Neutrophil (primary cell): ENCODE data around the gene TTLL7.

Experiments
- H3K27ac ChIP-seq: fragments of 200-600 bp; sonication (generic); 2 replicates; pipeline ENCODE4 v1.5.1; 2016; ENCODE audit warnings: mild to moderate bottlenecking, moderate library complexity
- H3K27me3 ChIP-seq: fragments of 200-600 bp; sonication (generic); 2 replicates; pipeline ENCODE4 v1.6.0; 2016; ENCODE audit warnings: mild to moderate bottlenecking
- H3K36me3 ChIP-seq: fragments of 200-600 bp; sonication (generic); 2 replicates; pipeline ENCODE4 v1.5.1; 2017
- H3K4me1 ChIP-seq, 2 experiments: fragments of 200-600 bp in 1 of 2; sonication (generic) in 1 of 2; 1 replicate in 1 of 2; 2 replicates in 1 of 2; pipeline versions ENCODE4 v1.5.1 to v1.6.1; 2013 to 2016; ENCODE audit warnings: low read depth in 1 of 2, low read length in 1 of 2, mild to moderate bottlenecking in 1 of 2, moderate library complexity in 1 of 2; ENCODE audit not compliant: control insufficient read depth in 1 of 2, insufficient read depth in 1 of 2
- H3K4me3 ChIP-seq, 2 experiments: fragments of 200-600 bp in 1 of 2; sonication (generic) in 1 of 2; 1 replicate in 1 of 2; 2 replicates in 1 of 2; pipeline ENCODE4 v1.5.1; 2013 to 2016; ENCODE audit warnings: low read depth in 1 of 2, low read length in 1 of 2, mild to moderate bottlenecking in 1 of 2, moderate library complexity in 1 of 2
- H3K9me3 ChIP-seq: fragments of 200-600 bp; sonication (generic); 2 replicates; pipeline ENCODE4 v1.5.1; 2016
- TF ChIP-seq, protein P1 (sequence below): fragments of 200-600 bp; sonication (generic); IDR thresholded peaks from 2 replicates; pipeline ENCODE4 v1.5.1; 2016; ENCODE audit warnings: antibody characterized with exemption

TTLL7 gene

DNA sequence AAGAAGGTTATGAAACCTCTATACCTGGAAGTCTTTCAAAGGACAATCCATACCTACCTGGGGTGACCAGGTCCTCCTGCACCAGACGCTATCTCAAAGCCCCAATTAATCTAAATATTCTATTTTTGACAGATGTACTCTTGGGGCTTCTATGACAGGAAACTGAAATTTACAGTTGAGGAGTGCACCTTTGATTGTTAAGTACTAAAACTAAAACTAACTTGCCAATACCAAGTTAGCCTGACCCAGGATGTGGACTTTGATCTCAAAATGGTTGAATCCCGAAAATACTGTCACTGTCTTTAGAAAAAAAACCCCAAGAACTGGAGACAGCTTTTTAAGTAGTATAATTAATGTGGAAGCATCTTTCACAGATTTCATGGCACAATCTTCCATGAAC, 162.4 kb downstream of the TTLL7 start:
- Histone ChIP-seq H3K36me3 (no peaks in the 10 kb centered on the region), H3K27ac (no peak overlapping the region), H3K27me3 (no peaks in the 10 kb centered on the region), H3K4me3 (no peak overlapping the region), H3K4me1 (no peaks in the 10 kb centered on the region), H3K9me3 (no peaks in the 10 kb centered on the region)
- TF ChIP-seq, protein P1, sequence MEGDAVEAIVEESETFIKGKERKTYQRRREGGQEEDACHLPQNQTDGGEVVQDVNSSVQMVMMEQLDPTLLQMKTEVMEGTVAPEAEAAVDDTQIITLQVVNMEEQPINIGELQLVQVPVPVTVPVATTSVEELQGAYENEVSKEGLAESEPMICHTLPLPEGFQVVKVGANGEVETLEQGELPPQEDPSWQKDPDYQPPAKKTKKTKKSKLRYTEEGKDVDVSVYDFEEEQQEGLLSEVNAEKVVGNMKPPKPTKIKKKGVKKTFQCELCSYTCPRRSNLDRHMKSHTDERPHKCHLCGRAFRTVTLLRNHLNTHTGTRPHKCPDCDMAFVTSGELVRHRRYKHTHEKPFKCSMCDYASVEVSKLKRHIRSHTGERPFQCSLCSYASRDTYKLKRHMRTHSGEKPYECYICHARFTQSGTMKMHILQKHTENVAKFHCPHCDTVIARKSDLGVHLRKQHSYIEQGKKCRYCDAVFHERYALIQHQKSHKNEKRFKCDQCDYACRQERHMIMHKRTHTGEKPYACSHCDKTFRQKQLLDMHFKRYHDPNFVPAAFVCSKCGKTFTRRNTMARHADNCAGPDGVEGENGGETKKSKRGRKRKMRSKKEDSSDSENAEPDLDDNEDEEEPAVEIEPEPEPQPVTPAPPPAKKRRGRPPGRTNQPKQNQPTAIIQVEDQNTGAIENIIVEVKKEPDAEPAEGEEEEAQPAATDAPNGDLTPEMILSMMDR: no peak

DNA sequence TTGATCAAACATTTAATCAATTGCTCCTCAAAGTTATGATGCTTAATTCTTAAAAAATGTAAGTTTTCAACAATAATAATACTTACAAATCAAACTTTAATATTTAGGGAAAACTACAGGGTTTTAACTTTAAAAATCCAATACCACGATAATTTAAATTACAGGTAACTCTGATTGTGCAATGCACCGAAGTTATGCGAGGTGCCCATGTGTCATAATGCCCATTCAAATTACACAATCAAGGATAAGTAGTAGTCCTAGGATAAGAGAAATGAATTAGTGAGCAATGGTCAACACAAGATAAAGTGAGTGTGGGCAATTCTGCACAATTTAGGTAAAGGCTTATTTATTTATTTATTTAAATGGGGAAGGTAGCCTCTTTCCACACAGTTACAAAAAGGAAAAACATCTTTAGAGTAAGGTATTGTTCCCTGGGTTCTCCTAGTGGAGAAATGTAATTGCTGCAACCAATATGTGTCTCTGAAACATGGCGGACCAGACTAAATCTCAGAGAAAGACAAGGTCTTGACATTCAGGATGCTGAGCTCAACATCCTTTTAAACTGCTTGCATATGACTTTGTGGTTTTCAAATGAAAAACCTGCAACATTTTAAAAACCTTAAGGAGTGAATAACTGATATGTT, 164.2 kb downstream of the TTLL7 start:
- no peaks in the 10 kb centered on the region for H3K36me3 ChIP-seq
- TF ChIP-seq, protein P1: no peak
- H3K4me1 ChIP-seq: no peaks in the 10 kb centered on the region
- H3K27ac ChIP-seq: no peak overlapping the region
- H3K27me3 ChIP-seq: no peaks in the 10 kb centered on the region
- H3K9me3 ChIP-seq: no peaks in the 10 kb centered on the region
- H3K4me3 ChIP-seq: no peak overlapping the region

DNA sequence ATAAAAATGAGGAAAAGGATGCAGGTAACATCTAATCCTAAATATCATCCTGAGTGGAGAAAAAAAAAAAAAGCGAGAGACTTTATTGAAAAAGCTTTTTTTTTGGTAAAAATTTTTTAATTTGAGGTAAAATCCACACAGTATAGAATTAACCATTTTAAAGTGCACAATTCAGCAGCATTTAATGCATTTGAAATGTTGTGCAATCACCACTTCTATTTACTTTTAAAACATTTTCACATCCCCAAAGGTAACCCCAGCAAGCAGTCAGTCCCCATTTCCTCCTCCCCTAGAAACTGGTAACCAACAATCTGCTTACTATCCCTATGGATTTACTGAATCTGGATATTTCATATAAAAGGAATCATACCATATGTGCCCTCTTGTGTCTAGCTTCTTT, 166.7 kb downstream of the TTLL7 start:
- Histone ChIP-seq H3K4me1 (no peaks in the 10 kb centered on the region), H3K9me3 (no peaks in the 10 kb centered on the region), H3K4me3 (no peak overlapping the region), H3K36me3 (no peaks in the 10 kb centered on the region), H3K27ac (no peak overlapping the region), H3K27me3 (no peaks in the 10 kb centered on the region)
- TF ChIP-seq, protein P1: no peak

DNA sequence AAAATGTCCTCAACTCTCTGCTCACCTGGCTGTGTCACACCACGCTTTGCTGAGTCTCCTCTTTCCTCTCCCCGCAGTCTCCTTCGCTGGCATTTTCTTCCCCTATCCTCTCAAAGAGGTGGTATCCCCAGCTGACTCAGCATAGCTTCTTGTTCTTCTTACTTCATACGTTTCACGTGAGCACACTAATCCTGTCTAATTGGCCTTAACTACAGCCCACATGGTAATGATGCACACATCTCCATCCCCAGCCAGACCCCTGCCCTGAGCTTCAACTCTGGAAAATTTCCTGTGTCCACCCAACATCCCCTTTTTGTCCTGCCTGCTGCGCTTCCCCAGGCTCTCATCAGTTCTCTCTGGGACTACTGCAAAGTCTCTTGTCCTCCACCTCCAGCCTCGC, 169.8 kb downstream of the TTLL7 start:
- Histone ChIP-seq H3K9me3 (no peaks in the 10 kb centered on the region), H3K4me1 (no peaks in the 10 kb centered on the region), H3K27me3 (no peaks in the 10 kb centered on the region), H3K36me3 (no peaks in the 10 kb centered on the region), H3K4me3 (no peak overlapping the region), H3K27ac (no peak overlapping the region)
- TF ChIP-seq, protein P1: no peak

DNA sequence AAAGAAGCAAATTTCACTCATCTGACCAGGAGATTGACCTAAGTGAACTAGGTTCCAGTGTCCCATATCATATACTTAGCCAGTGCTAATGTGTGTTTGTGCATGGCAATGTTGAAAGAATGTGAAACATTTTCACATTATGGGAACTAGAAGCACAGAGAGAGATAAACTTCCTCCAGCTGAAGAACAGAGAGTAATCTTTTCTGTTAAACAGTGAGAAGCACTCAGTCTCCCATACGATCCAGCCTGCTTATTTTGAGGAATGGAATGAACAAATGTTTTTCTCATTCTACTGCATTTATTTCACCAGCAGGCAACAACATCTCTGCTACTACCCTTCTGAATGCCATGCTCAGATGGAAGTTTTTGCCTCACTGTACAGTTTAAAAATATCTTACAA, 170.5 kb downstream of the TTLL7 start:
- Histone ChIP-seq H3K4me3 (no peak overlapping the region), H3K9me3 (no peaks in the 10 kb centered on the region), H3K36me3 (no peaks in the 10 kb centered on the region), H3K27me3 (no peaks in the 10 kb centered on the region), H3K27ac (no peak overlapping the region), H3K4me1 (no peaks in the 10 kb centered on the region)
- TF ChIP-seq, protein P1: no peak
